Breast epithelium (tissue), 3 donors: ENCODE measurements around the gene SNX4.

Experiments
- CTCF ChIP-seq, 3 donors: fragments of 450-650 bp; IDR thresholded peaks; one replicate each; pipeline ENCODE4 v1.5.1; 2016 to 2017; ENCODE audit warnings: antibody characterized with exemption in 3 of 3, mild to moderate bottlenecking in 3 of 3, moderate library complexity in 3 of 3
- POLR2A ChIP-seq: fragments of 450-650 bp; IDR thresholded peaks from one replicate; pipeline ENCODE4 v1.6.1; 2016; ENCODE audit warnings: antibody characterized with exemption, mild to moderate bottlenecking, moderate library complexity

GRCh38 chr3:125482406-125482805, 37.6 kb downstream of the SNX4 start:
- TF ChIP-seq POLR2A (no peak), CTCF (IDR thresholded peaks at IDR 0.05) (no peak)
